ENCODE results near the gene LARGE1. TPM values are rescaled to one million over a fixed set of nuclear protein-coding genes. Genes with fewer than 3 reads are reported as not detected.
A peak's percentile ranks its signal among the peaks of the same experiment; 100 is the strongest.
"Not testable (repeated sequence)": the region's sequence is repeated elsewhere in the genome, so short reads cannot be mapped to it uniquely, and the experiment has no call there.

Gene LARGE1
- total RNA-seq, 1 donor from 2014 or later: 2.8 TPM

DNA sequence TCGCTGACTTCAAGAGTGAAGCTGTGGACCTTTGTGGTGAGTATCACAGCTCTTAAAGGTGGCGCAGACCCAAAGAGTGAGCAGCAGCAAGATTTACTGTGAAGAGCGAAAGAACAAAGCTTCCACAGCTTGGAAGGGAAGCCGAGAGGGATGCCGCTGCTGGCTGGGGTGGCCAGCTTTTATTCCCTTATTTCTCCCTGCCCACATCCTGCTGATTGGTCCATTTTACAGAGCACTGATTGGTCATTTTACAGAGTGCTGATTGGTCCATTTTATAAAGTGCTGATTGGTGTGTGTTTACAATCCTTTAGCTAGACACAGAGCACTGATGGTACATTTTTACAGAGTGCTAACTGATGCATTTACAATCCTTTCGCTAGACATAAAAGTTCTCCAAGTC is 353.8 kb downstream of the LARGE1 start:
- DNase-seq (ENCODE audit: low read depth, low spot score): not testable (repeated sequence)

GRCh38 chr22:33565580-33565995 is 354.7 kb downstream of the LARGE1 start:
- DNase-seq (ENCODE audit: low read depth, low spot score): no peak

DNA sequence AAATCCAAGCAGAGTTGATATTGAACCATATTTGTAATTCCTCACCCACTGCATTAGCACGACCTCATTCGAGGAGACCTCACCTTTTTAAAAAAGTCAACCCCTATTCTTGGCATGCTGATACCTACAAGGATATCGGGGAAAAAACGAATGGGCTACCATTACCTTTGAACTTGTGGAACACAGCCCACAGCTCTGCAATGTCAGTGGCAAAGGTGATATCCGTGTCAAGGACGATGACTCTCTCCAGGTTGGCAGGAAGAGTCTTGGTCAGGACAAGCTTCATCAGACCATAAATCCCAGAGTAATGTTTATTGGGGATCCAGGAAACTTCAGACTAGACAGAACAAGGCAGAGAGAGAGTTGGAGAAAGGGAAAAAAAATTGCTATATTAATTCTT is 355.6 kb downstream of the LARGE1 start:
- DNase-seq (ENCODE audit: low read depth, low spot score): no peak

- no peak for DNase-seq (ENCODE audit: low read depth, low spot score)
Measured at GRCh38 chr22:33563220-33563964, 356.9 kb downstream of the LARGE1 start.

- no peak for DNase-seq (ENCODE audit: low read depth, low spot score)
Measured at GRCh38 chr22:33562501-33562900, 357.8 kb downstream of the LARGE1 start.

- no peak for DNase-seq (ENCODE audit: low read depth, low spot score)
Measured at GRCh38 chr22:33561149-33561807, 359.0 kb downstream of the LARGE1 start.

GRCh38 chr22:33557836-33558235 is 362.4 kb downstream of the LARGE1 start:
- no peak for DNase-seq (ENCODE audit: low read depth, low spot score)

DNA sequence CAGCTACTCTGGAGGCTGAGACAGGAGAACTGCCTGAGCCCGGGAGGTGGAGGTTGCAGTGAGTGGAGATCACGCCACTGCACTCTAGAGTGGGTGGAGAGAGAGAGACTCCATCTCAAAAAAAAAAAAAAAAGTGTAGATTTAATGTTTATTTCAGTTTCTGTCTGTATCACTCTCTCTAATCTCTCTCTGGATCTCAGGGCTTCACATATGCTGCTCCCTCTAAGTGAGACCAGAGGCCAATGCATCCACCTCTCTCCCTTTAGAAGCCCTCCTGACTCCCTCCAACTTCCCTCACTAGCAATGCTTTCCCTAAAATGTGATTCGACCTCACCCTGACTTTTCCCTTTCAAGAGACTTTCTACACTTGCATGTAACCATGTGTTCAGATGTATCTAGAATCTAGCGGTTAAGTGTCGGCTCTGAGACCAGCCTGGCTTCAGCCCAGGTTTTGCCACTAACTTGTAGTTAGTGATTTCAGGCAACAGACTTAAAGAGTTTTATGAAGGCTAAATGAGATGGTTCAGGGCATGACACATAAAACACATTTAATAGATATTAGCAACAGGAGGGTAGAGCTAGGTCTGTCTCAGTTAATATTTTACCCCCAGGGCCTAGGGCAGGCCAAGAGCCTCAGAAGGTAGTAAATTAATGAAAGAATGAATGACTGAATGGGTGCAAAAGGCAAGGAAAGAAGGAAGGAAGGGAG is 364.3 kb downstream of the LARGE1 start:
- no peak for DNase-seq (ENCODE audit: low read depth, low spot score)

DNA sequence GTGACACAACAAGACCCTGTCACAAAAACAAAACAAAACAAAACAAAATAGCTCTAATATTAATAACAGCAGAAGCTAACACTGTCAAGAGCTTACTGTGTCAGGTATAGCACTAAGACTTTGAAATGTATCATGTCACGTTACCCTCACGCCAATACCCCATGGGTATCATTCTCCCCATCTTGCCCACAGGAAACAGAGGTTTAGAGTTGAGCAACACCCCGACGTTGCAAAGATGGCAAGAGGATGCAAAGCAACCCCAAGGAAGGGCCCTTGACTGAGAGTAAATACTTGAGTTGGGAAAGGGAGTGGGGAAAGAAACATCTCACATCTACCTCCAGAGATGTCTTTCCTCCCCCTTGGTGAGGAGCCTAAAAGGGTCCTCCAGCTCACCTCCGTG is 366.8 kb downstream of the LARGE1 start:
- DNase-seq (ENCODE audit: low read depth, low spot score): no peak

DNA sequence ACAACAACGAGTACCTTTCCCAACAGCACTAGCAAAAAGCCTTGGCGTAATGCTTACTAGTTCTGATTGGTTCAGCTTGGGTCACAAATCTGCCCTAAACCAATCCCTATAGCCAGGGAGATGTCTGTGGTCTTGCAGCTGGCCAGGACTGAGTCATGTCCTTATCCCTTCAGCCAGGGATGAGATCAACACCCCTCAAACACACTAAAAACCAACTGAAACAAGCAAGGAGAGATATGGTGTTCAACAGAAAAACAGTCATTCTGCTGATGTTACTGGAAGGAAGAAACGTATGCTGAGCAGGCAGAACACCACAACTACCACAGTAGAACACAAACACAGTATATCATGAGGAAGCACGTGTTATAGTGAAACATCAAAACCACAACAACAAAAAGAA is 375.6 kb downstream of the LARGE1 start:
- no peak for DNase-seq (ENCODE audit: low read depth, low spot score)

- DNase-seq (ENCODE audit: low read depth, low spot score): no peak
Measured at GRCh38 chr22:33542722-33543121, 377.6 kb downstream of the LARGE1 start.

GRCh38 chr22:33542153-33542552 is 378.1 kb downstream of the LARGE1 start:
- DNase-seq (ENCODE audit: low read depth, low spot score): no peak

GRCh38 chr22:33539902-33540751 is 380.1 kb downstream of the LARGE1 start:
- no peak for DNase-seq (ENCODE audit: low read depth, low spot score)

DNA sequence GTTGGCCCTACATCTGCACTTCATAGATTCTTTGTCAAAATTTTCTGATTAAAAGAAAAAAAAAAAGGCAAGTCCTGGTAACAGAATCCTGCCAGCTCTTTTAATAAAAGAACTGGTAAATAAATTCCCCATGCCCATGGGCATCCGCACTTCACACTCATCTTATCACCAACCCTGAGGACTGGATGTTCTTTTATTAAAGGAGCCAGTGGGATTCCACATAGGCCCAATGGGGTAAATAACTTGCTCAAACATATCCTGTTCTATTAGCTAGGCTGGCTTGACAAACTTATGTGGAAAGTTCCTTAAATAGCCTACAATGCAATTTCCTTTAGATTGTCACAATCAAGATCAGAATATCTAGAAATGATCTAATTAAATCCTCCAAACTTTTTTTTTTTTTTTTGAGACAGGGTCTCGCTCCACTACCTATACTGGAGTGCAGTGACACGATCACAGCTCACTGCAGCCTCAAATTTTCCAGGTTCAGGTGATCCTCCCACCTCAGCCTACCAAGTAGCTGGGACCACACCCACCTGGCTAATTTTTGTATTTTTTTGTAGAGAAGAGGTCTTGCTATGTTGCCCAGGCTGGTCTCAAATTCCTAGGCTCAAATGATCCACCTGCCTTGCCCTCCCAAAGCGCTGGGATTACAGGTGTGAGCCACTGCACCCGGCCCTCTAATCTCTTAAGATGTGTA is 380.9 kb downstream of the LARGE1 start:
- DNase-seq (ENCODE audit: low read depth, low spot score): no peak

DNA sequence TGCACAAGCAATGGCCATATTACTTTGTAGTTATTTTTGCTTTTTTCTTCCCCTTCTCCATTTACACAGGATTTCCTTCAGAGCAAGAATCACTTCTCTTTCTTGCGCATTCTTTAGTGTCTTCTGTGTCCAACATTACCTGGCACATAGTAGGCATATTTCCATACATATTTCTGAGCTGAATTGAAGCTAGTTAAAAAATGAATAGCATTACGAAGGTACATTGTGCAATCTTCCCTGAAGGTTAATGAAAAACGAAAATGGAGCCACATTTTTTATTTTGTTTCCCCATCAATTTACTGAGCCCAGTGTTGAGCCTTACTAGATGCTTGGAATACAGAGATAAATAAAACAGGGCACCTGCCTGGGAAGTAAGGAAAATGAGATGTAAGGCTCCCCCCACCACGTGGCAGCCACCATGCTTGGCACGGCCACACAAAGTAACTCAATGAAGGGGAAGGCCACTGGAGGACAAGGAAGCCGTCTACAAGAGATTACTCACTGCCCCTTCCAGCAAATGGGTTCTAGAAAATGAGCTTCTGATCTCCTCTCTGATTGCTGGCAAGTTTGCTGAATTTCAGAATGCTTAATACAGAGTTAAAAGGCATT is 381.9 kb downstream of the LARGE1 start:
- DNase-seq (ENCODE audit: low read depth, low spot score): no peak

- DNase-seq (ENCODE audit: low read depth, low spot score): no peak
Measured at GRCh38 chr22:33537059-33537458, 383.2 kb downstream of the LARGE1 start.

- no peak for DNase-seq (ENCODE audit: low read depth, low spot score)
Measured at GRCh38 chr22:33535937-33536875, 384.1 kb downstream of the LARGE1 start.

GRCh38 chr22:33529424-33530113 is 390.7 kb downstream of the LARGE1 start:
- peak; percentile 19 for DNase-seq (ENCODE audit: low read depth, low spot score)

GRCh38 chr22:33528183-33528582 is 392.1 kb downstream of the LARGE1 start:
- DNase-seq (ENCODE audit: low read depth, low spot score): no peak

All from pulmonary artery endothelial cell (primary cell).